Lower leg skin (tissue), 3 donors: ENCODE measurements around the gene HAVCR1.

Source experiments
- CTCF ChIP-seq, 3 donors: fragments of 450-650 bp; IDR thresholded peaks; one replicate each; pipeline ENCODE4 v1.5.1; 2016; ENCODE audit warnings: antibody characterized with exemption in 3 of 3, mild to moderate bottlenecking in 3 of 3, moderate library complexity in 2 of 3
- POLR2A ChIP-seq, 2 donors: fragments of 450-650 bp; IDR thresholded peaks; one replicate each; pipeline ENCODE4 v1.6.1; 2016 to 2017; ENCODE audit warnings: antibody characterized with exemption in 2 of 2, mild to moderate bottlenecking in 1 of 2, moderate library complexity in 1 of 2

GRCh38 chr5:157045601-157046000 lies 13.3 kb downstream of the HAVCR1 start:
- TF ChIP-seq CTCF (IDR thresholded peaks at IDR 0.05) = no peak
- TF ChIP-seq POLR2A (IDR thresholded peaks at IDR 0.05) = no peak
